H9 (cell line): Measurements from ENCODE around the gene MASP2. TPM values are rescaled to one million over a fixed set of nuclear protein-coding genes. Genes with fewer than 3 reads are reported as not detected.

Source experiments
- DNase-seq: peaks from one replicate; pipeline ENCODE4 v3.0.0-alpha.2; 2017
- H2AFZ ChIP-seq: one replicate; pipeline ENCODE4 v1.6.1; 2013; ENCODE audit warnings: mild to moderate bottlenecking, low read length, control low read depth, moderate library complexity
- H2AK5ac ChIP-seq: 2 replicates; pipeline ENCODE4 v1.6.1; 2013; ENCODE audit warnings: low read length, control low read depth, mixed read lengths; ENCODE audit not compliant: insufficient read length
- H2BK120ac ChIP-seq: one replicate; pipeline ENCODE4 v1.6.1; 2013; ENCODE audit warnings: low read depth, mild to moderate bottlenecking, low read length, control low read depth, inconsistent platforms; ENCODE audit not compliant: poor library complexity, severe bottlenecking
- H2BK12ac ChIP-seq: 2 replicates; pipeline ENCODE4 v1.6.1; 2013; ENCODE audit warnings: low read length, control low read depth, mixed read lengths, low read depth; ENCODE audit not compliant: insufficient read length
- H2BK15ac ChIP-seq: 2 replicates; pipeline ENCODE4 v1.6.1; 2013; ENCODE audit warnings: low read depth, low read length, control low read depth
- H2BK20ac ChIP-seq: one replicate; pipeline ENCODE4 v1.6.1; 2013; ENCODE audit warnings: low read depth, mild to moderate bottlenecking, low read length, control low read depth, inconsistent platforms; ENCODE audit not compliant: poor library complexity, severe bottlenecking
- H2BK5ac ChIP-seq: 2 replicates; pipeline ENCODE4 v1.6.1; 2013; ENCODE audit warnings: low read length, control low read depth, mixed read lengths; ENCODE audit not compliant: insufficient read length
- H3K14ac ChIP-seq: 2 replicates; pipeline ENCODE4 v1.6.1; 2013; ENCODE audit warnings: low read length, control low read depth; ENCODE audit not compliant: insufficient read depth
- H3K18ac ChIP-seq: 2 replicates; pipeline ENCODE4 v1.6.1; 2013; ENCODE audit warnings: low read depth, mild to moderate bottlenecking, mixed read lengths, low read length, control low read depth; ENCODE audit not compliant: insufficient read length
- H3K23ac ChIP-seq: 2 replicates; pipeline ENCODE4 v1.6.1; 2013; ENCODE audit warnings: low read length, control low read depth, mixed read lengths, low read depth; ENCODE audit not compliant: insufficient read length
- H3K23me2 ChIP-seq: 2 replicates; pipeline ENCODE4 v1.6.1; 2013; ENCODE audit warnings: low read depth, mild to moderate bottlenecking, mixed read lengths, low read length, control low read depth; ENCODE audit not compliant: insufficient read length, poor library complexity, severe bottlenecking
- H3K27ac ChIP-seq: 2 replicates; pipeline ENCODE4 v1.5.1; 2013; ENCODE audit warnings: low read length, control low read depth, mixed read lengths, low read depth; ENCODE audit not compliant: insufficient read length
- H3K27me3 ChIP-seq: 2 replicates; pipeline ENCODE4 v1.6.1; 2013; ENCODE audit warnings: low read length, control low read depth, inconsistent platforms; ENCODE audit not compliant: insufficient read depth
- H3K4ac ChIP-seq: 2 replicates; pipeline ENCODE4 v1.6.1; 2013; ENCODE audit warnings: low read depth, mild to moderate bottlenecking, control low read depth, inconsistent platforms, low read length, moderate library complexity
- H3K4me1 ChIP-seq: 2 replicates; pipeline ENCODE4 v1.6.1; 2013; ENCODE audit warnings: low read length, control low read depth, inconsistent platforms; ENCODE audit not compliant: insufficient read depth
- H3K4me2 ChIP-seq: 2 replicates; pipeline ENCODE4 v1.6.1; 2013; ENCODE audit warnings: low read length, control low read depth, mixed read lengths; ENCODE audit not compliant: insufficient read length, insufficient read depth
- H3K56ac ChIP-seq: 2 replicates; pipeline ENCODE4 v1.6.1; 2013; ENCODE audit warnings: low read depth, mild to moderate bottlenecking, mixed read lengths, low read length, control low read depth; ENCODE audit not compliant: insufficient read length
- H3K79me1 ChIP-seq: 2 replicates; pipeline ENCODE4 v1.6.1; 2013; ENCODE audit warnings: low read depth, mild to moderate bottlenecking, moderate library complexity, low read length, control low read depth, inconsistent platforms; ENCODE audit not compliant: insufficient read depth, poor library complexity, severe bottlenecking
- H3K79me2 ChIP-seq: 2 replicates; pipeline ENCODE4 v1.6.1; 2013; ENCODE audit warnings: low read length, control low read depth, inconsistent platforms; ENCODE audit not compliant: insufficient read depth
- H3K9ac ChIP-seq: 2 replicates; pipeline ENCODE4 v1.6.1; 2013; ENCODE audit warnings: low read length, control low read depth, mixed read lengths; ENCODE audit not compliant: insufficient read length; ENCODE audit errors: extremely low read depth
- H3K9me3 ChIP-seq: one replicate; pipeline ENCODE4 v1.6.1; 2013; ENCODE audit warnings: low read depth, low read length, inconsistent platforms; ENCODE audit not compliant: control insufficient read depth
- H3T11ph ChIP-seq: one replicate; pipeline ENCODE4 v1.6.1; 2013; ENCODE audit warnings: mild to moderate bottlenecking, low read length, control low read depth, inconsistent platforms
- H4K20me1 ChIP-seq: one replicate; pipeline ENCODE4 v1.6.1; 2013; ENCODE audit not compliant: control insufficient read depth, insufficient read length, insufficient read depth
- H4K5ac ChIP-seq: 2 replicates; pipeline ENCODE4 v1.6.1; 2013; ENCODE audit warnings: low read depth, mild to moderate bottlenecking, mixed read lengths, low read length, control low read depth; ENCODE audit not compliant: insufficient read length
- H4K8ac ChIP-seq: replicated peaks from 2 replicates; pipeline ENCODE4 v1.6.1; 2013; ENCODE audit warnings: low read length, control low read depth, mixed read lengths, low read depth; ENCODE audit not compliant: insufficient read length
- H4K91ac ChIP-seq: 2 replicates; pipeline ENCODE4 v1.6.1; 2013; ENCODE audit warnings: low read depth, mild to moderate bottlenecking, moderate library complexity, mixed read lengths, low read length, control low read depth; ENCODE audit not compliant: insufficient read length
- H3K27ac Mint-ChIP-seq, 3 experiments: 2 replicates in 2 of 3; 3 replicates in 1 of 3; pipeline ENCODE4 v1.8.0; 2020 to 2021; ENCODE audit warnings: mixed read lengths in 3 of 3, mild to moderate bottlenecking in 1 of 3, moderate library complexity in 1 of 3
- H3K27me3 Mint-ChIP-seq: 2 replicates; pipeline ENCODE4 v1.8.0; 2021; ENCODE audit warnings: low read depth, mild to moderate bottlenecking, moderate library complexity, mixed read lengths
- H3K36me3 Mint-ChIP-seq, 3 experiments: 2 replicates in 2 of 3; 3 replicates in 1 of 3; pipeline ENCODE4 v1.8.0; 2020 to 2021; ENCODE audit warnings: low read depth in 3 of 3, mixed read lengths in 3 of 3; ENCODE audit not compliant: insufficient read depth in 1 of 3
- H3K4me1 Mint-ChIP-seq, 2 experiments: 2 replicates each; pipeline ENCODE4 v1.8.0; 2020; ENCODE audit warnings: mixed read lengths in 2 of 2
- H3K4me3 Mint-ChIP-seq, 2 experiments: 2 replicates in 1 of 2; 3 replicates in 1 of 2; pipeline ENCODE4 v1.8.0; 2020 to 2021; ENCODE audit warnings: mild to moderate bottlenecking in 2 of 2, mixed read lengths in 2 of 2, moderate library complexity in 1 of 2
- H3K9me3 Mint-ChIP-seq, 2 experiments: 2 replicates in 1 of 2; 3 replicates in 1 of 2; pipeline ENCODE4 v1.8.0; 2020; ENCODE audit warnings: mild to moderate bottlenecking in 2 of 2, mixed read lengths in 2 of 2, moderate library complexity in 1 of 2
- CTCF ChIP-seq: fragments of 200-600 bp; sonication (generic); conservative IDR thresholded peaks from 3 replicates; pipeline ENCODE4 v1.8.0; 2021; ENCODE audit warnings: antibody characterized with exemption, mild to moderate bottlenecking
- WGBS: extraction: QIAGEN DNeasy Blood & Tissue Kit; methylation state at CpG from one replicate; pipeline ENCODE4 v1.1.7; 2013; ENCODE audit warnings: missing lambda C conversion rate, low lambda C conversion rate, mixed read lengths; ENCODE audit not compliant: insufficient read length; ENCODE audit errors: extremely low coverage; 5-methylcytosine and 5-hydroxymethylcytosine counted together
- total RNA-seq: library from RNA; stranded (reverse); gene quantifications from 2 replicates; pipeline ENCODE4 v1.2.1, GENCODE V29; 2021

MASP2 gene
- total RNA-seq, 1 experiment from 2014 or later, result 0.46 TPM

DNA sequence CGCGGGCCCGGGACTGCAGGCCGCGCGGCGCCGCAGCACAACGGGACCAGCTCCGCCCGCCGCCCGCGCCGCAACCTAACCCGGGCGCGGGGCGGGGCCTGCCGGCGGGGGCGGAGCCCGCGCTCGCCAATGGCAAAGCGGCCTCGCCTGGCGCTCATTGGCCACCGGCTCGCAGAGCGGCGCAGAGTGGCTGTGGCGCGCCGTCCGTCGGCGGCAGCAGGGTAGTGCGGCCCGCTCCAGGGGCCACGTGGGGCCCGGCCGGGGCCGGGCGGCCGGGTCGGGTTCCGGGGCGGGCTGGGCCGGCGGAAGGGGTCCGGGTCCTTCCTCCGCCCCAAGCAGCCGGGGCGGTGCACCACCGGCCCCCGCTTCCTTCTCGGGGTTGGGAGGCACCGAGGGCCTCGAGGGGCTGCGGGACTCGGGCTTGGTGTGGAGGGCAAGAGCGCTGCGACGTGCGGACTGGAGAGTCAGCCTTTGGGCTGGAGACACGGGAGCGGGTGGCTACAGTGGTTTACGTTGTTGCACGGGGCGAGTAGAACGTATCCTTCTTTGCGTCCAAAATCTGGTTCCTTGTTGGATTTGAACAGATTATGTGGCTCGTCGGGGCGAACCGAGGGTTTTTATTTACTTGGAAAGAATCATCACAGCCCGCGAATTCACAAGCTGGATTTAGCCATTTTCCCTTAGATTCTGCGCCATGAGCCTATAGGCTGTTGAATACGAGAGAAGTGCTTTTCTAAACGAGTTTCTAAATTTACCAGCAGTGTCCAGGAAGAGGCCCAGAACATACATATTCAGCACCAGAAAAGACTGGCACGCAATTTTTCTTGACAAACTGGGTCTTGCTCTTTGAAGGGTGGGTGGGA is 13.2 kb upstream of the MASP2 start, which contains the start of gene SRM:
SRM (minus strand) TSS at position 51 of the 863 bp plus-strand sequence. CDS start 75 bp downstream, outside the sequence.
- no peak within 1 kb of the TSS for H3K4ac ChIP-seq
- H4K8ac ChIP-seq, result no peak within 1 kb of the TSS
- no peaks in the 10 kb centered on the region for H3K4me1 ChIP-seq
- H2AFZ ChIP-seq, result peak within 1 kb of the TSS; percentile 9
- H3K79me2 ChIP-seq, result peaks cover 2% of the 10 kb centered on the region; the same call in 1 of the 2 replicates
- no peak within 1 kb of the TSS for H2BK20ac ChIP-seq
- H3K18ac ChIP-seq, result peak within 1 kb of the TSS; percentile 45
- no peak within 1 kb of the TSS for H2BK5ac ChIP-seq
- Mint-ChIP-seq H3K9me3 (no peaks in the 10 kb centered on the region), H3K27ac (peak within 1 kb of the TSS; percentile 88 to 96 (median 93); a peak in 5 of 7 replicates), H3K4me3 (peak within 1 kb of the TSS; percentile 93 to 96), H3K4me1 (peaks cover 13 to 19% of the 10 kb centered on the region in 2 experiments), H3K27me3 (no peaks in the 10 kb centered on the region), H3K36me3 (peaks cover 27 to 64% (median 37%) of the 10 kb centered on the region in 3 experiments)
- DNase-seq, result peak; percentile 91
- no peak within 1 kb of the TSS for H2AK5ac ChIP-seq
- TF ChIP-seq CTCF, result peak; percentile 46; the same call in 2 of the 3 replicates
- H3K23ac ChIP-seq, result peak within 1 kb of the TSS; percentile 5
- H3K14ac ChIP-seq, result peak within 1 kb of the TSS; percentile 92
- no peak within 1 kb of the TSS for H2BK12ac ChIP-seq
- peaks cover 7% of the 10 kb centered on the region for H3K23me2 ChIP-seq
- H3K9ac ChIP-seq, result peak within 1 kb of the TSS; percentile 89
- H3K9me3 ChIP-seq, result no peaks in the 10 kb centered on the region
- no peaks in the 10 kb centered on the region for H3K79me1 ChIP-seq
- H4K91ac ChIP-seq, result no peak within 1 kb of the TSS
- peak within 1 kb of the TSS; percentile 21 for H3K27ac ChIP-seq
- no peaks in the 10 kb centered on the region; the same call in 1 of the 2 replicates for H3K27me3 ChIP-seq
- no peak within 1 kb of the TSS for H2BK15ac ChIP-seq
- H4K20me1 ChIP-seq, result no peaks in the 10 kb centered on the region
- no peak within 1 kb of the TSS for H3K56ac ChIP-seq
- H3T11ph ChIP-seq, result no peak within 1 kb of the TSS
- H2BK120ac ChIP-seq, result no peak within 1 kb of the TSS
- H4K5ac ChIP-seq, result no peak within 1 kb of the TSS
- H3K4me2 ChIP-seq, result peak within 1 kb of the TSS; percentile 94
- WGBS, result no CpG with 5 or more reads among the region's 83 CpGs
